Naive thymus-derived CD4-positive, alpha-beta T cell (primary cell): ENCODE results near the gene ATF3. TPM values are rescaled to one million over a fixed set of nuclear protein-coding genes. Genes with fewer than 3 reads are reported as not detected.

Source experiments
- ATAC-seq: fragments of 150-1000 bp; cut with Tn5 transposase; 2 replicates; pipeline ENCODE4 v1.10.0; 2021; ENCODE audit warnings: mild to moderate bottlenecking, moderate library complexity
- CTCF ChIA-PET: fragments of 350-600 bp; sonication (Branson Sonifier 250); formaldehyde crosslinking; loops from one replicate; lab custom pipeline; 2021; ENCODE audit warnings: antibody characterized with exemption; lab: Charles Lee
- POLR2A ChIA-PET: fragments of 350-600 bp; sonication (Branson Sonifier 250); formaldehyde crosslinking; loops from one replicate; lab custom pipeline; 2021; ENCODE audit warnings: antibody characterized with exemption, inconsistent platforms; lab: Charles Lee
- DNase-seq, 9 donors: peaks; one replicate each; pipeline versions ENCODE4 v3.0.0 to v3.0.0-alpha.2; 2020 to 2022; ENCODE audit warnings: mixed read lengths in 1 of 9
- H3K27ac ChIP-seq: one replicate; pipeline ENCODE4 v1.7.0; 2013; ENCODE audit warnings: mild to moderate bottlenecking, low read depth, low read length, moderate library complexity
- H3K27me3 ChIP-seq, 2 donors: one replicate each; pipeline ENCODE4 v1.7.0; 2013; ENCODE audit warnings: low read length in 2 of 2, mild to moderate bottlenecking in 2 of 2, moderate library complexity in 2 of 2; ENCODE audit not compliant: control insufficient read depth in 2 of 2, insufficient read depth in 2 of 2
- H3K36me3 ChIP-seq, 3 experiments: 1 replicate in 2 of 3; 2 replicates in 1 of 3; pipeline ENCODE4 v1.7.0; 2013; ENCODE audit warnings: low read length in 3 of 3, mild to moderate bottlenecking in 3 of 3, moderate library complexity in 1 of 3; ENCODE audit not compliant: insufficient read depth in 3 of 3, control insufficient read depth in 2 of 3
- H3K4me1 ChIP-seq, 2 donors: one replicate each; pipeline ENCODE4 v1.7.0; 2013; ENCODE audit warnings: low read length in 2 of 2, mild to moderate bottlenecking in 2 of 2, moderate library complexity in 1 of 2; ENCODE audit not compliant: control insufficient read depth in 2 of 2, insufficient read depth in 2 of 2
- H3K4me3 ChIP-seq: 2 replicates; pipeline ENCODE4 v1.7.0; 2013; ENCODE audit warnings: mild to moderate bottlenecking, low read length
- H3K9me3 ChIP-seq, 3 experiments: 1 replicate in 2 of 3; 2 replicates in 1 of 3; pipeline ENCODE4 v1.7.0; 2013; ENCODE audit warnings: low read length in 3 of 3; ENCODE audit not compliant: control insufficient read depth in 2 of 3
- H3K27ac Mint-ChIP-seq, 9 donors: one replicate each; pipeline ENCODE4 v1.8.0; 2020 to 2022; ENCODE audit warnings: mixed read lengths in 9 of 9, mild to moderate bottlenecking in 8 of 9, moderate library complexity in 5 of 9, inconsistent platforms in 2 of 9
- H3K27me3 Mint-ChIP-seq, 5 donors: one replicate each; pipeline ENCODE4 v1.8.0; 2021 to 2022; ENCODE audit warnings: mixed read lengths in 5 of 5, mild to moderate bottlenecking in 1 of 5
- H3K36me3 Mint-ChIP-seq, 5 donors: one replicate each; pipeline ENCODE4 v1.8.0; 2020 to 2022; ENCODE audit warnings: mixed read lengths in 5 of 5, mild to moderate bottlenecking in 3 of 5, inconsistent platforms in 1 of 5
- H3K4me1 Mint-ChIP-seq, 7 donors: one replicate each; pipeline ENCODE4 v1.8.0; 2020 to 2022; ENCODE audit warnings: mixed read lengths in 7 of 7, mild to moderate bottlenecking in 3 of 7, inconsistent platforms in 1 of 7
- H3K4me3 Mint-ChIP-seq, 10 donors: one replicate each; pipeline ENCODE4 v1.8.0; 2020 to 2022; ENCODE audit warnings: mild to moderate bottlenecking in 10 of 10, mixed read lengths in 10 of 10, moderate library complexity in 6 of 10, inconsistent platforms in 2 of 10
- H3K9me3 Mint-ChIP-seq, 11 donors: one replicate each; pipeline ENCODE4 v1.8.0; 2020 to 2022; ENCODE audit warnings: mixed read lengths in 11 of 11, mild to moderate bottlenecking in 4 of 11, inconsistent platforms in 1 of 11, moderate library complexity in 1 of 11
- intact Hi-C, 2 donors: fragments of 100-400 bp; cut with micrococcal nuclease; formaldehyde crosslinking; loops; one replicate each; pipeline ENCODE4 v1.15.1; 2023
- polyA plus RNA-seq, 2 donors: library from polyadenylated mRNA; unstranded; fragments of 300-500 nt; fragmentation: Illumina TruSeq; gene quantifications; one replicate each; pipeline ENCODE4 v1.2.3, GENCODE V29; 2021
- total RNA-seq, 6 experiments: library from RNA in 5 of 6; stranded (reverse) in 5 of 6; gene quantifications; 1 replicate in 5 of 6; 2 replicates in 1 of 6; pipeline ENCODE4 v1.2.3 and lab custom pipeline; 2021 to 2026

Gene ATF3
- total and polyA plus RNA-seq, 7 experiments from 2014 or later = 0.57 to 83.4 (median 12.5) TPM; not detected in 2

DNA sequence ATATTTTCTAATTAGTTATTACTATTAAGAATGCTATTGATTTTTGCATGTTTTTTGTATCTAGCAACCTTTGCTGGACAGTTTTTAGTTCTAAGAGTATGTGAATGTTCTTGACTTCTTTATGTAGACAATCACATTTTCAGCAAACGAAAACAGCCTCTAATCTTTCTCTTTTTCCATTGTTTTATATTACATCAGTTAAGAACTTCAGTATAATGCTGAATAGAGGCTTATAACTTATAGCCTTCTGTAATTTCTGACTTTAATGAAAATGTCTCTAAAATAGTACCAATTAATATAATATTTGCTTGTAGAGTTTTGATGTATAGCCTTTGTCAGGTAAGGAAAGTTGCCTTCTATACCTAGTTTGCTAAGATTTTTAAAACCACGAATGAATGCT lies 33.2 kb upstream of the ATF3 start:
- Histone ChIP-seq H3K4me1 (no peaks in the 10 kb centered on the region), H3K27me3 (no peaks in the 10 kb centered on the region), H3K9me3 (no peaks in the 10 kb centered on the region), H3K4me3 (no peak overlapping the region), H3K36me3 (no peaks in the 10 kb centered on the region), H3K27ac (no peak overlapping the region)
- no peak overlapping the region for H3K4me3 Mint-ChIP-seq
- peaks cover 10 to 49% (median 17%) of the 10 kb centered on the region in 5 donors for H3K27me3 Mint-ChIP-seq
- H3K9me3 Mint-ChIP-seq = peaks cover 0 to 3% (median 0%) of the 10 kb centered on the region in 11 donors
- ChIA-PET POLR2A (no interaction called here), CTCF (no interaction called here)
- ATAC-seq = no peak
- no peaks in the 10 kb centered on the region for H3K36me3 Mint-ChIP-seq
- DNase-seq = no peak
- H3K4me1 Mint-ChIP-seq = peaks cover 0 to 9% (median 0%) of the 10 kb centered on the region in 7 donors
- intact Hi-C loops = no loop called here
- H3K27ac Mint-ChIP-seq = no peak overlapping the region

DNA sequence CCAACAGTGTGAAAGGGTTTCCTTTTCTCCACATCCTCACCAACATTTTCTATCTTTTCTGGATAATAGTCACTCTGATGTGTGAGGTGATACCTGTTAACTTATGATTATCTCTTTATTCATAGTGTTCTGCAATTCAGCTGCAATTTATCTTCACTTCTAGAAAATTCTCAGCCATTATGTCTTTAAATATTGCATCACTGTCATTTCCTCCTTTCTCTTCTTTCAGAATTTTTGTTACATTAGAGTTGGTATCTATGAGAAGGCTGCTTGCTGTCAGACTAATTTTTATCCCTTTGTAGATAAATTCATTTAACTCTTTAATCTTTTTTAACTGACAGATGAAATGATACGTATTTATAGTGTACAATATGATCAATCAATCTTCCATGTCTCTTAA lies 30.5 kb upstream of the ATF3 start:
- peaks cover 0 to 9% (median 0%) of the 10 kb centered on the region in 7 donors for H3K4me1 Mint-ChIP-seq
- intact Hi-C loops = no loop called here
- peaks cover 7 to 43% (median 20%) of the 10 kb centered on the region in 5 donors for H3K27me3 Mint-ChIP-seq
- no peak for DNase-seq
- CTCF ChIA-PET = no interaction called here
- Histone ChIP-seq H3K36me3 (no peaks in the 10 kb centered on the region), H3K4me3 (no peak overlapping the region), H3K27ac (no peak overlapping the region), H3K4me1 (no peaks in the 10 kb centered on the region), H3K9me3 (no peaks in the 10 kb centered on the region), H3K27me3 (no peaks in the 10 kb centered on the region)
- no peak overlapping the region for H3K27ac Mint-ChIP-seq
- POLR2A ChIA-PET = no interaction called here
- H3K36me3 Mint-ChIP-seq = no peaks in the 10 kb centered on the region
- H3K9me3 Mint-ChIP-seq = peaks cover 0 to 3% (median 0%) of the 10 kb centered on the region in 11 donors
- H3K4me3 Mint-ChIP-seq = no peak overlapping the region
- no peak for ATAC-seq

DNA sequence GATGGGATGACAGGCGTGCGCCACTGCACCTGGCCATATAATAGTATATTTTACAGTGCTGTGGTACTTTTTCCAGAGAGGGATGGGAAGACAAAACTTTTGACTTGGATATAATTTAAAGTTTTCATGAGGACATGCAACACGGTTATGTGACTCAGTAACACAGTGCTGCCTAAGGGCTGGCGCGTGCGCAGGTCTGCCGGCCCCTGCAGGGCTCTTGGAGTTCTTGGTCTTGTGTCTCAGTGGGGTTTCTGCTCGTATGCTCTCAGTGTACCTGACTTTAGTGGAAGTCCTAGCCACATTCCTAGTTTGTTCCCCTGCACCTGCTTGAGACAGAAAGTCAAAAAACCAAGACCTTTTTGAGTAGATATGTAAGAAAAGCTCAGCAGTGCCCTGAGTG lies 27.5 kb upstream of the ATF3 start:
- Mint-ChIP-seq H3K27ac (no peak overlapping the region), H3K4me3 (no peak overlapping the region), H3K36me3 (no peaks in the 10 kb centered on the region), H3K27me3 (peaks cover 16 to 35% (median 27%) of the 10 kb centered on the region in 5 donors), H3K4me1 (peaks cover 0 to 9% (median 0%) of the 10 kb centered on the region in 7 donors), H3K9me3 (peaks cover 0 to 3% (median 0%) of the 10 kb centered on the region in 11 donors)
- Histone ChIP-seq H3K4me3 (no peak overlapping the region), H3K36me3 (no peaks in the 10 kb centered on the region), H3K27ac (no peak overlapping the region), H3K27me3 (no peaks in the 10 kb centered on the region), H3K9me3 (no peaks in the 10 kb centered on the region), H3K4me1 (no peaks in the 10 kb centered on the region)
- intact Hi-C loops = no loop called here
- ChIA-PET POLR2A (no interaction called here), CTCF (no interaction called here)
- DNase-seq = no peak
- ATAC-seq = no peak

DNA sequence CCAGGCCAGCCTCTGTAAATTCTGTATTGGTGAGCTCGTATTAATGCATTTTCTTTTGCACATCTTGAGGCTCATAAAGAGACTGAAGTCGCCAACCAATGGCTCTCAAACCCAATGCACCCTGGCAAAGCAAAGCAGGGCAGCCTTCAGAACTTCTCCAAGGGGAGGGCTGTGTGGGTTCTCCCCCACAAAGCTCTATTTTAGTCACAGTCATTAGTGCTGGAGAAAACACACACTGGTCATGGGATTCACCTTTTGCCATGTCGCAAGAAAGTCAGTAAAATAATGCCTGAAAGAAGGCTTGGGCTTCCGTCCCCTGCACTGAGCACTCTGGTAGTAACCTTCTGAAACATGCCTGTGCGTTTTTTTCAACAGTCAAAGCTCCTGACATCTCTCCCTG lies 26.3 kb upstream of the ATF3 start:
- H3K27me3 ChIP-seq = no peaks in the 10 kb centered on the region
- H3K27ac ChIP-seq = no peak overlapping the region
- H3K4me3 ChIP-seq = no peak overlapping the region
- ChIA-PET CTCF (no interaction called here), POLR2A (interaction anchor here (0.6 kb wide), 1 partner anchor 652 kb away, joined by 5 read pairs; no protein-coding TSS in a partner anchor)
- H3K4me1 ChIP-seq = no peaks in the 10 kb centered on the region
- H3K27me3 Mint-ChIP-seq = peaks cover 27 to 42% (median 38%) of the 10 kb centered on the region in 5 donors
- DNase-seq (no peak), ATAC-seq (no peak)
- no peaks in the 10 kb centered on the region for H3K9me3 ChIP-seq
- no peak overlapping the region for H3K27ac Mint-ChIP-seq
- H3K36me3 Mint-ChIP-seq = no peaks in the 10 kb centered on the region
- peaks cover 0 to 3% (median 0%) of the 10 kb centered on the region in 11 donors for H3K9me3 Mint-ChIP-seq
- H3K4me3 Mint-ChIP-seq = no peak overlapping the region
- no peaks in the 10 kb centered on the region for H3K36me3 ChIP-seq
- peaks cover 0 to 9% (median 0%) of the 10 kb centered on the region in 7 donors for H3K4me1 Mint-ChIP-seq
- intact Hi-C loops = no loop called here

DNA sequence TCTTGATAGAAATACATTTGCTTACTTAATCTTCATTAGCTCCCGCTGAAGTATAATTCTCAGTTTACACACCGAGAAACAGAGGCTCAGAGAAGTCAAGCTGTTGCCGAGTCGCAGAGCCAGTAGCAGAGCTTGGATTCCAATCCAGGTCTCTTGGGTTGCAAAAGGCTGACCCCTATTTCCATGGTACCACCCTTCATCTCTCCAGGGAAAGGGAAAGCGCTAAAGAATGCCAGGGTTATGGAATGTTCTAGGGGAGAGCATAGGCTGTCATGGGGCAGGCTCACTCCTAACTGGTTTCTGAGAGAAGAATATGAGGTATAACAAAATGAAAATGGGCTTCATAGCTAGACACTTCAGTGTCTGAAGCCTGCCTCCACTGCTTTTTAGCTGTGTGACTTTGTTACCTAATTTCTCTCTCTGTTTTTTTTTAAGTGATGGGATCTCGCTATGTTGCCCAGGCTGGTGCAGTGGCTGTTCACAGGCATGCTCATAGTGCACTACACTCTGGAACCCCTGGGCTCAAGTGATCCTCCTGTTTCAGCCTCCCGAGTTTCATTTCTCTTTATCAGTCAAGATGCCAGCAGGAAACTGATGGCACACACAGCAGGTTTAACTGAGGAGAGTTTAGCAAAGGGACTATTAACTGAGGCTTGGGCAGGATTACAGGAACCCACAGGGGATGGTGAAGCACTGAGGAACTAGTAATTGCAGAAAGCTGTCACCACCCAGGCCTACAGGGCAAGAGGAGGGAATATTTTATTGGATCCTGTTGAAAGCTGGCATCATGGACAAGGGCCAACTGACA lies 25.5 kb upstream of the ATF3 start:
- no peak overlapping the region for H3K27ac ChIP-seq
- no peaks in the 10 kb centered on the region for H3K27me3 ChIP-seq
- no peak overlapping the region for H3K4me3 ChIP-seq
- peaks cover 32 to 45% (median 40%) of the 10 kb centered on the region in 5 donors for H3K27me3 Mint-ChIP-seq
- ChIA-PET POLR2A (interaction anchor here (0.6 kb wide), 1 partner anchor 653 kb away, joined by 5 read pairs; no protein-coding TSS in a partner anchor), CTCF (no interaction called here)
- intact Hi-C loops = no loop called here
- no peaks in the 10 kb centered on the region for H3K36me3 ChIP-seq
- H3K27ac Mint-ChIP-seq = no peak overlapping the region
- no peaks in the 10 kb centered on the region for H3K36me3 Mint-ChIP-seq
- no peaks in the 10 kb centered on the region for H3K4me1 ChIP-seq
- H3K9me3 Mint-ChIP-seq = peaks cover 0 to 3% (median 0%) of the 10 kb centered on the region in 11 donors
- DNase-seq (no peak), ATAC-seq (no peak)
- H3K4me3 Mint-ChIP-seq = no peak overlapping the region
- peaks cover 0 to 8% (median 0%) of the 10 kb centered on the region in 7 donors for H3K4me1 Mint-ChIP-seq
- H3K9me3 ChIP-seq = no peaks in the 10 kb centered on the region

DNA sequence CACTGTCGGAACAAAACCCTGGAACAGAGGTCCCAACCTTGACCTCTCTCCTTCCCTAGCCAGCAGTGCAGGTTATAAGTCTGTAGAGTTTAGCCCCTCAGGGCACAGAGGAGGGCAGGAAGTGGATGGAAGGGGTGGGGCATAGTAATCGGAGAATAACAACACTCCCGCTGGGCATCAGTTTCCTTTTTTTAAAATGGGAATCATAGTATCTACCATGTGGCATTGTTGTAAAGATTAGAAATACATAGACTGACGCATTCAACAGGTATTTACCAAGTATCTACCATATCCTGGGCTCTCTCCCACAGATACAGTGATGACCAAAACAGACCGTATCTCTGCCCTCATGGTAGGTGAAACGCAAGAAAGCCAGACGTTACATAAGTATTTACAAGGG lies 24.9 kb upstream of the ATF3 start:
- H3K4me3 Mint-ChIP-seq = no peak overlapping the region
- H3K36me3 ChIP-seq = no peaks in the 10 kb centered on the region
- peaks cover 29 to 46% (median 36%) of the 10 kb centered on the region in 5 donors for H3K27me3 Mint-ChIP-seq
- no peaks in the 10 kb centered on the region for H3K36me3 Mint-ChIP-seq
- H3K4me1 ChIP-seq = no peaks in the 10 kb centered on the region
- no peak overlapping the region for H3K4me3 ChIP-seq
- ChIA-PET CTCF (no interaction called here), POLR2A (no interaction called here)
- H3K9me3 ChIP-seq = no peaks in the 10 kb centered on the region
- ATAC-seq = no peak
- intact Hi-C loops = no loop called here
- H3K27ac ChIP-seq = no peak overlapping the region
- no peaks in the 10 kb centered on the region for H3K27me3 ChIP-seq
- no peak for DNase-seq
- peaks cover 0 to 8% (median 0%) of the 10 kb centered on the region in 7 donors for H3K4me1 Mint-ChIP-seq
- H3K9me3 Mint-ChIP-seq = peaks cover 0 to under 1% (median 0%) of the 10 kb centered on the region in 11 donors
- H3K27ac Mint-ChIP-seq = no peak overlapping the region
